Stimulated activated CD4-positive, alpha-beta T cell treated with anti-CD3 and anti-CD28 coated beads, TNF-alpha, amount 100 ng/mL, for 48 hours (primary cell): ENCODE data around the gene GRAMD1A.
"Not testable (repeated sequence)": the region's sequence is repeated elsewhere in the genome, so short reads cannot be mapped to it uniquely, and the experiment has no call there.

Experiments
- DNase-seq, 3 donors: peaks; one replicate each; pipeline ENCODE4 v3.0.0-alpha.2; 2020; ENCODE audit warnings: low read depth in 3 of 3

Gene GRAMD1A

DNA sequence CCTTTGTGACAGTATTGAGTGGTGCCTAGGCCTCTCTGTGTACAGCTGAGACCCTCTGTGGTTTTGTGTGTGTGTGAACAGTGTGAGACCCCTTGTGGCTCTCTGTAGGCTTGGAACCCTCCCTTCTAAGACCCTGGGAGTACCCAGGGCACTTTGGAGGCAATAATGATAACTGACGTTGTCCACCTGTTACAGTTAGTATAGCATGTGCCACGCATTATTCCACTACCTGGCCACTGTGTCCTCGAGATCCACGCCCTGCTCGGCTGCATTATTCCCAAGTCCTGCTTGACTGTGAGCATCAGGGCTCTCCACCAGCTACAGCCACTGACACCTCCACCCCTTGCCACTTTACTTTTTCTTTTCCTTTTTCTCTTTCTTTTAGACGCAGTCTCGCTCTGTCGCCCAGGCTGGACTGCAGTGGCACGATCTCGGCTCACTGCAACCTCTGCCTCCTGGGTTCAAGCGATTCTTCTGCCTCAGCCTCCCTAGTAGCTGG lies 2.0 kb downstream of the GRAMD1A start:
- DNase-seq, result no peak

DNA sequence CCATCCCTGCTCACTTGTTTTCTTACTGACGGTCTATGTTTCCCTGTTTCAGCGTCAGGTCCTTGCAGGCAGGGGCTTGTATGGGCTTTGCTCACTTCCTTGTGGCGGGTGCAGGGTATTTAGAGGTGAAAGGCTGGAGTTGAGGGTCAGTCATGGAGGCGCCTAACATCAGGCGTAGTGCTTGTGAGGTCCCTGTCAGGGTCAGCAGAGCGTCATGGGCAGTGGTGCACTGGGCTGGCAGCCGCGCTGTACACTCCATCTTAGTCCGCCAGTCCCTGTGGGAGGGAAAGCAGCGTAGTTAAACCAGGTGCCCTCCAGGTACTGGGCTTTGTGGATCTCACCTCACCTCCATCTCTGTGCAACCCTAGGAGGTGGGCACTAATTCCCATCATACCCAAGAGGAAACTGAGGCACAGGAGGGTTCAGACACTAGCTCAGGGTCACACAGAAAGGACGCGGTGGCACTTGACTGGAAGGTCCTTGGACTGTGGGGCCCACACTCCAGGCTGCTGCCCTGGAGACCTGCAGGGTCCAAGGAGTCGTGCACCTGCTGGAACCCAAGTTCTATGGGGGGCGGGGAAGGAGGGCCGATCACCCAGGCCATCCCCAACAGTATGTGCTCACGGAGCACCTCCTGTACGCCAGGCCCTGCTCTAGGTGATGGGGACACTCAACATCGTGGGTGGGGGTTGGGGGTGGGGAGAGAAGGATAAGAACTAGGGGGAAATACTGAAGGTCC lies 4.6 kb downstream of the GRAMD1A start:
- DNase-seq, result no peak

DNA sequence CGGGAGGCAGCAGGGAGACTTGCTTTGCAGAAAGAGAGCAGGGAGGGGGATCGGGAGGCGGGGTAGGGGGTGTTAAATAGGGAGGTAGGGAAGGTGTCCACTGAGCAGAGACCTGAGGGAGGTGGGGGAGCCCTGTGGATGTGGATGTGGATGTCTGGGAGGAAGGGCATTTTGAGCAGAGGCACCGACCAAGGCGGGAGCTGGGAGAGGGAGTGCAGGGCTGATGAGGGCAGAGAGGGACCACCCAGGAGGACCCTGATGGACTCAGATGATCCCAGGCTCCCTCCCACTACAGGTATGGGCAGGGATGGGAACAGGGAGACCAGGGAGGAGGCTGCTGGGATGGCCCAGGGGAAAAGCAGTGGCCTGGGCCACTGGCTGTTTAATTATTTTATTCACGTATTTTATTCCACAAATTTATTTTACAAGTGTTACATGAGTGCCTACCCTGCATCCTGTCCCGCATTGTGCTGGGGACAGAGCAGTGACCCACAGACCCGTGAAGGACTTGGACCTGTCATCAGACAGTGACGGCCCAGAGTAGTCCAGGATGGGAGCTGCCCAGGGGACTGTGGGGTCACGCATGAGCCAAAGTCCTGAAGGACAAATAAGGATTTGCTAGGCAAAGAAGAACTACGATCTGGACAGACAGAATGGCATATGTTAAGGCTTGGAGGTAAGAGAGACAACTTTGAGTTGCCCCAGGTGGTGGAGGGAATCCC lies 5.3 kb downstream of the GRAMD1A start:
- no peak for DNase-seq

DNA sequence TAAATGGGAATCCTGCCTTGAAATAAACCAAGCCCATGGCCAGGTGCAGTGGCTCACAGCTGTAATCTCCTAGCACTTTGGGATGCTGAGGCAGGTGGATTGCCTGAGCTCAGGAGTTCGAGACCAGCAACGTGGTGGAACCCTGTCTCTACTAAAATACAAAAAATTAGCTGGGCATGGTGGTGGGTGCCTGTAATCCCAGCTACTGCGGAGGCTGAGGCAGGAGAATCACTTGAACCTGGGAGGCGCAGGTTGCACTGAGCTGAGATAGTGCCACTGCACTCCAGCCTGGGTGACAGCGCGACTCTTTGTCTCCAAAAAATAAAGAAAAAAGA lies 5.9 kb downstream of the GRAMD1A start:
- DNase-seq, result not testable (repeated sequence)

DNA sequence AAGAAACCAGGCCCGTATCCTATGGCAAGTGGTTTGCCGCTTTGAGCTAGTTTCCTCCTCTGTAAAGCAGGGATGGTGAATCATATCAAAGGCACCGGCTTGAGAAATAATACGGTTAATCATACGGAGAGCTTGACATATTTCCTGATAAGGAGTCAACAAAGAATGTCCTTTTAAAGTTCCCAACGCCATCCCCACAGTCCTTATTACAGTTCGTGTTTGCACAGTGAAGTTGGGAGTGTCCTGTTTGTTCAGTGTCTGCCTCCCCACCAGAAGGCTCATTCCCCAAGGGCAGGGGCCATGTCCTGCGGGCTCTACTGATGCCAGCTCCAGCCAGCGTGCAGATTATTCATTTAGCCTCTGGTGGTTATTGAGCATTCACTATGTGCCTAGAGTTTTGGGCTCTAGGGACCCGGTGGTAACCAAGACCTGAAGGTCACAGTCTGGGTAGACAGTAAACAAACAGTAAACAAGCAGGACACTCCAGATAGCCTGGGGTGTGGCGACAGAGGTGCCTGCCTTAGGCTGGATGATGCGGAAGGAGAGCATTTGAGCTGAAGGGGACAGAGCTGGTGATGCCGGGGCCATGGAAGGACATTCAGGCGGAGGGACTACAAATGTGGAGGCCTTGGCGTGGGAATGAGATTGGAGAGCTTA lies 6.3 kb downstream of the GRAMD1A start:
- DNase-seq, result no peak

DNA sequence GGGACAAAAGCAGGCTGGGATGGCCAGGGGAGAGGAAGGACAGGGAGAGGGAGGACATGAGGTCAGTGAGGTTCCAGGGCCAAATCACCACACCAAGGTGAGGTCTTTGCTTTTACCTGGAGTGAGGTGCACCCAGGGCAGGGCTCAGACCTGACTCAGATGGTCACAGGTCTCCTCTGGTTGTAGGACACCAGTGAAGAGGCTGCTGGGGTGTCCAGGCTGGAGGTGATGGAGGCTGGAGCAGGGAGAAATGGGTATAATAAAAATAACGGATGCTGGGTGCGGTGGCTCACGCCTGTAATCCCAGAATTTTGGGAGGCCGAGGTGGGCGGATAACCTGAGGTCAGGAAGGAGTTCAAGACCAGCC lies 6.9 kb downstream of the GRAMD1A start:
- DNase-seq, result no peak

DNA sequence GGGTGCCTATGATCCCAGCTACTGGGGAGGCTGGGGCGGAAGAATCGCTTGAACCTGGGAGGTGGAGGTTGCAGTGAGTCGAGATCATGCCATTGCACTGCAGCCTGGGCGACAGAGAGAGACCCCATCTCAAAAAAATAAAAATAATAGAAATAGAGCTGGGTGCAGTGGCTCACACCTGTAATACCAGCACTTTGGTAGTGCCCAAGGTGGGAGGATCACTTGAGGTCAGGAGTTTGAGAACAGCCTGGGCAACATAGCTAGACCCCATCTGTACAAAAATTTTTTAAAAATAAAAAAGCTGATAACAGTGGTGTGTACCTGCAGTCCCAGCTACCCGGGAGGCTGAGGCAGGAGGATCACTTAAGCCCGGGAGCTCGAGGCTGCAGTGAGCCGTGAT lies 7.3 kb downstream of the GRAMD1A start:
- not testable (repeated sequence) for DNase-seq

DNA sequence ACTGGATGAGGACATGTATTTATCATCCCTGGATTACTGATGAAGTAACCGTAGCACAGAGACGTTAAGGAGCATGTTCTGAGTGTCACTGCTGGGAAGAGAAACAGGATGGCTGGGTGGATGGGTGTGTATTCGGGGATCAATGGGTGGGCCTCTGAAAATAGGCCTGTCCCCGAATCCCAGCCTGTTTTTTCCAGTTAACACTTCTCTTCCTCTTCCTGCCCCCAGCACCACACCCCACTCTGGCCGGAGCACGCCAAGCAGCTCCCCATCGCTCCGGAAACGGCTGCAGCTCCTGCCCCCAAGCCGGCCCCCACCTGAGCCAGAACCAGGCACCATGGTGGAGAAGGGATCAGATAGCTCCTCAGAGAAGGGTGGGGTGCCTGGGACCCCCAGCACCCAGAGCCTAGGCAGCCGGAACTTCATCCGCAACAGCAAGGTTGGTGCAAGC lies 8.8 kb downstream of the GRAMD1A start:
- DNase-seq, result no peak

DNA sequence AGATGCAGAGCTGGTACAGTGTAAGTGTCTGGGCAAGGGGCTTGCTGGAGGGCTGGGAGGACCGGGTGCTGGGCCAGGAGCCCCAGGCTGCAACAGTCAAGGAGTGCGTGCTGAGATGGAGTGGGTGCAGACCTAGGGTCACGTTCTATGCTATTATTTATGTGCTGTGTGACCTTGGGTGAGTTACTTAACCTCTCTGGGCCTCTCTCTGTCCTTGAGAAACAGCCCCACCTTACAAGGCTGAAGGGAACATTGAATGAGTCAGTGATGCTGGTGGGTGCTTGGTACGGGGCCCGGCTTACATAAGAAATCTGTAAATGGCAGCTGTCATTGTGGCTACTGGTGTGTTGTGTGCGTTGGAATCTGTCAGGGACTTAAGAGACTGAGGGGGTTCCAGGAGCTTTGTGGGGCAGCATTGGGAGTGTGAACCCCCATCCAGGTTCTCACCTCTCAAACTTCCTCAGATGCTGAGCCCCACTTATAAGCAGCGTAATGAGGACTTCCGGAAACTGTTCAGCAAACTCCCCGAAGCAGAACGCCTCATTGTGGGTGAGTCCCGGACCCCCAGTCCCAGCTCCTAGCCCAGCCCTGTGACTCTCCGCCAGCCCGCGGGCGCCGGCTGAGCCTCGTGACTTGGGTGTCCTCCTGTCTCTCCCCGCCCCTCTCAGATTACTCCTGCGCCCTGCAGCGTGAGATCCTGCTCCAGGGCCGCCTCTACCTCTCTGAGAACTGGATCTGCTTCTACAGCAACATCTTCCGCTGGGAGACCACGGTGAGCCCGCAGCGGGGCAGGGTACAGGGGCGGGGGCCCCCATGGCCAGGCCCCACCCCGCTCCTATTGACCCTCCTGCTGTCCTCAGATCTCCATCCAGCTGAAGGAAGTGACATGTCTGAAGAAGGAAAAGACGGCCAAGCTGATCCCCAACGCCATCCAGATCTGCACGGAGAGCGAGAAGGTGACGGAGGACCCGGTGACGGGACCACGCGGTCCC lies 9.6 kb downstream of the GRAMD1A start:
- DNase-seq, result no peak

DNA sequence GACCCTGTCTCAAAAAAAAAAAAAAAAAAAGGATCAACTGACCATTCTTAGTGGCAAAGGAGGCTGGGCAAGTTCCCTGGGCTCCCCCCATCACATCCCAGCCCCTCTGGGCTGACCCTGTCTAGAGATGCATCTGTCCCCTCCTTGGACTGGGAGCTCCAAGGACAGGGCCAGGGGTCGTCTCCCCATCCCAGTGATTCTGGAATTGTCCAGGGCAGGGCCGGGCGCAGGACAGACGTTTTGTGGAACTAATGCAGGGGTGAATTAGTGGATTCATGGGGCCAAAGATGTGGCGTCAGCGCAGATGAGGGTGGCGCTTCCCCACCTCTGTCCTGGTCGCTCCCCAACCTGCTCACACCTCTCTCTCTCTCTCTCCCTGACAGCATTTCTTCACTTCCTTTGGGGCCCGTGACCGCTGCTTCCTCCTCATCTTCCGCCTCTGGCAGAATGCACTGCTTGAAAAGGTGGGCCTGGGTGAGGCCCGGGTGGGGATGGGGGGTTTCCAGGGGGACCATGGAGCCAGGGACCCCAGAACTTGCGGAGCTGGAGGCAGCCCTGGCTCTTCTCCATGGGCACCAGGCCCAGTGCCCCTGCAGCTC lies 11.1 kb downstream of the GRAMD1A start:
- DNase-seq, result no peak

DNA sequence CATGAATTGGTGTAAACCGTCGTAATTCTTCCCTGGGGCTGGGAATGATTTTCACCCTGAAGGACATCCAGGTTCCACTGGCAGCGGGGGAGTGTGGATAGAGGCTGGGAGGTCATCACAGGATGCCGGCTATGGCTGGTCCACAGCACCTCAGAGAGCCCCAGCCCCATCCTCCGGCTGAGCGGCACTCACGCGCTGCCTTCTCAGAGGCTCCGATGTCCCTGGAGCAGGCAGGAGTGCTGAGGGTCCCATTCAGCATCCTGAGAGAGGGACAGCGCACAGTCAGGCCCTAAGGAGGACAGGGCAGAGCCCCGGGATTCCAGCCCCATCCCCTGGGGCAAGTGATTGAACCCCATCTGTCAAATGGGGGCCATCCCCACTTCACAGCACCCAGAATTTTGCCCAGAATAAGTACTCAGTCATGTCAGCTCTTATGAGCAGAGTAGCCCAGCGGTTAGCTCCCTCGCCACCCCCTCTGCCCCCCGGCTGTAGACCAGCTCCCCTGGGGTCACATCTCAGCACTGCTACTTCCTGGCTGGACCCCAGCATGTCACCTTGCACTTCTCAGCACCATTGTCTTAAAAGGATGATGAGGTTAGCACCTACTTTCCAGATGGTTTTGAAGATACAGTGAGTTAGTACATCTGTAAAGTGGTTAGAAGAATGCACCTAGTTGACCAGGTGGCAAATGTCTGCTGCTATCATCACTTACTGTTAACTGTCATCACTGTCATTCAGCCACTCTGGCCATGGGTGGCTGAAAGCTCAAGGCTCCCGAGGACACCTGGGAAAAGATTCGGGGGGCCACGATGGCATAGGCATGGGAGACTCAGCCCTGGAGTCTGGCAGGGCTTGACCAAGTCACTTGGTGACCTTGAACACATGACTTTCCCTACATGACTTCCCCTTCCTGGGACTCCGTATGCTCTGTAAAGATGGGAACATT lies 11.9 kb downstream of the GRAMD1A start:
- no peak for DNase-seq

DNA sequence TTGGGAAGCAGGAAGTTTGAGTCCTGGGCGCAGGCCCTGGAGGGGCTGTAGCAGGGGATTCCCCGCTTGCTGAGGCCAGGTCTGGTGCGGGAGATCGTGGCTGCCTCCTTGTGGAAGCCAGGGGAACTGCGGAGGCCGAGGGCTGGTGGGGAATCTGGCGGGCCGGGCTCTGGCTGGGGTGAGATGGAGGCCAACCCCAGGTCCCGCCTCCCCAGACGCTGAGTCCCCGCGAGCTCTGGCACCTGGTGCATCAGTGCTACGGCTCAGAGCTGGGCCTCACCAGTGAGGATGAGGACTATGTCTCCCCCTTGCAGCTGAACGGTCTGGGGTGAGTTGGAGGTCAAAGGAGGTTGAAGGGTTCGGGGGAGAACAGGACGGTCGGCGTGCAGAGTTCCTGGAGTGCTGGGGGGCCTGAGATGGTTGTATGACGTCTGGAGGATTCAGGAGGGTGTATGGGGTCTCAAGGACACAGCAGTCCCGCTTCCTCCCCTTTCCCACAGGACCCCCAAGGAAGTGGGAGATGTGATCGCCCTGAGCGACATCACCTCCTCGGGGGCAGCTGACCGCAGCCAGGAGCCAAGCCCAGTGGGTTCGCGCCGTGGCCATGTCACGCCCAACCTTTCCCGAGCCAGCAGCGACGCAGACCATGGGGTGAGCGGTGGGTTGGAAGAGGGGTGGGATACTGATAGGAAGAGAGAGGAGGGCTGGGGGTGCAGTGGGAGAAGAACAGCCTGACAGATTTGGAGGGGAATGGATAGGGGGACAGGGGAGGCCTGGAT lies 13.1 kb downstream of the GRAMD1A start:
- DNase-seq, result peak; percentile 68 to 75 (median 70)

DNA sequence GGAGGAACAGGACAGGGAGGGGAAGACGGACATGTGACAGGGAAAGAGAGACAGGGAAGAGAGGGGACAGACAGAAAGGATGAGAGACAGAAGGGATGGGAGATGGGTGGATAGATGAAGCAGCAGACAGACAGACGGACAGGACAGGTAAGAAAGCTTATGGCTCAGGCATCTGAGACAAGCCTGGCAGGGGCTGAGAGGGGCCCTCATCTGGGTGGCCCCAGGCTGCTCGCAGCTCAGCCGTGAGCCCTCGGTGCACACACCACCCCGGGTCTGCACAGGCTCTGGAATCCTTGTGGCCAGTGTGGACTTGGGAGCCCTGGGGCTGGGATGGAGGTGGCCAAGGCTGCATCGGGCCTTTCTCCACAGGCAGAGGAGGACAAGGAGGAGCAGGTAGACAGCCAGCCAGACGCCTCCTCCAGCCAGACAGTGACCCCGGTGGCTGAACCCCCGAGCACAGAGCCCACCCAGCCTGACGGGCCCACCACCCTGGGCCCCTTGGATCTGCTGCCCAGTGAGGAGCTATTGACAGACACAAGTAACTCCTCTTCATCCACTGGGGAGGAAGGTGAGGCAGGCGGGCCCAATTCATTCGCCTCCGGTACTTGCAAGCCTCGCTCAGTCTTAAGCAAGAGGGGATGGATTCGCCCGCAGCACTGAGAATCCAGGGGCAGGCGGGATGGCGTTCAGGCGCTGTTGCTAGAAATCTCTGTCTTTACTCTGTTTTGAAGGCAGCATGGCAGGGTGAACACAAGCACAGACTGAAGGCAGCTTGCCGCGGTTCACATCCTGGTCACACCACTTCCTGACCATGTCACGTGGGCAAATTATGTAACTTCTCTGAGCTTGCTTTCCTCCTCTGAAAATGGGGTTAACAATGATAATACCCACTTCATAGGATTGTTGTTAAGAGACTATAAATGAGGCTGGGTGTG lies 14.0 kb downstream of the GRAMD1A start:
- DNase-seq, result no peak

DNA sequence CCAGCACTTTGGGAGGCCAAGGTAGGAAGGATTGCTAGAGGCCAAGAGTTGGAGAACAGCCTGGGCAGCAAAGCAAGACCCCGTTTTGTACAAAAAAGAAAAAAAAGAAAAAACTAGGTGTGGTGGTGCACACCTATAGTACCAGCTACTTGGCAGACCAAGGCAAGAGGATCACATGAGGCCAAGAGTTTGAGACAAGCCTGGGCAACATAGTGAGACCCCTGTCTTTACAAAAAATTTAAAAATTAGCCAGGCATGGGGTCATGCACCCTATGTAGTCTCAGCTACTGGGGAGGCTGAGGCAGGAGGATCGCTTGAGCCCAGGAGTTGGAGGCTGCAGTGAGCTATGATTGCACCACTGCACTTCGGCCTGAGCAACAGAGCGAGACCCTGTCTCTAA lies 14.7 kb downstream of the GRAMD1A start:
- not testable (repeated sequence) for DNase-seq

DNA sequence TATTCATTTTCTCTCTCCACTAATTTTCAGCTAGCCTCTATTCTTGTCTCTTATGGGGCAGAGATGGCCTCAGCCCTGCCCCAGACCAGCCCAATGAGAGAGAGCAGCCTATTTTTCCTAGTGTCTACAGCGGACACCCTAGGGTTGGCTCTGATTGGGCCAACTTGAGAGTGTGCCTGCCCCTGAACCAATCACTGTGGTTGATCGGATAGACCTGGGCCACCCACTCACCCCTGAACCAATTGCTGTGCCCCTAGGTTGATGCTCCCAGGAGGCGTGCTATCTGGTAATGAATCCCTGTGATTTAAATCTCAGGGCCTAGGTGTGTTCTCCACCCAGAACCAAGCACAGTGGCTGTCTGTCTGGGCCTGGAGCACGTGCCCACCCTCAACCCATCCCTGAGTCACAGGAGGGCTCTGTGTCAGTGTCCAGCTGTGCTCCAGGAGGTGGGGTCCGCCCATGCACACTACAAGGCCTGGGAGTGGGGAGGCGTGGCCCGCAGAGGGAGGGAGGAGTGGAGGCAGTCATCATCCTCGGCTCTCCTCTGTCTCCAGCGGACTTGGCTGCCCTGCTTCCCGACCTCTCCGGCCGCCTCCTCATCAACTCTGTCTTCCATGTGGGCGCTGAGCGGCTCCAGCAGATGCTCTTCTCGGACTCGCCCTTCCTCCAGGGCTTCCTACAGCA lies 15.3 kb downstream of the GRAMD1A start:
- no peak for DNase-seq

DNA sequence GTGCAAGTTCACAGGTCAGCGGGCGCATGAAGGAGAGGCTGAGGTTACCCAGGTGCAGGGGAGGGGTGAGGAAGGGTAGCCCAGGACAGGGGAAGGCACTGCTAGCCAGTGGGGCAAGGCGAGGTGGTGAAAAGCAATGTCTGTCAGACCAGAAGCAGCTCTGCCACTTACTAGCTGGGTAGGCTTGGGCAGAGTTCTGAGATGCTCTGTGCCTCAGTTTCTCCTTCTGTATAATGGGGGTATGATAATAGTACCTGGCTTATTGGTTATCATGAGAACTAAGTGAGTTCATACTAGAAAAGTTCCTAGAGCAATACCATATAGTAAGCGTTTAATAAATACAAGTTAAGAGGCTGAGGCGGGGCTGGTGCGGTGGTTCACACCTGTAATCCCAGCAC lies 15.8 kb downstream of the GRAMD1A start:
- no peak for DNase-seq

DNA sequence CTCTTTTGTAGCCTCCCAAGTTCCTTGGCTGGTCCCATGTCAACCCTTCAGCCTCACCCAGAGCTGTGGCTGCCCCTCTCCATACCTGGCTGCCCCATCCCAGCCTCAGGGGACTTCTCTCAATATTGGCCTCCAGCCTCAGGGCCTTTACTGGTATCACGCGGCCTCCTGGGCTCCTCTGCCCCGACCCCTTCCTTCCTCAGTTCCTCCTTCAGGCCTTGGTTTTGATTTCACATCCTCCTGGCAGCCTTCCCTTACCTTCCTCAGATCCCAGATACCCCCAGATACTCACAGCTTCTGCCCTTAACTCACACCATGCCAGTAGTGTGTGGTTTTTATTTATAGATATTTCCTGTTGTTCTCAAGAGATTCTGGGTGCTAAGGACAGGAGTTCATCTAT lies 17.4 kb downstream of the GRAMD1A start:
- no peak for DNase-seq

DNA sequence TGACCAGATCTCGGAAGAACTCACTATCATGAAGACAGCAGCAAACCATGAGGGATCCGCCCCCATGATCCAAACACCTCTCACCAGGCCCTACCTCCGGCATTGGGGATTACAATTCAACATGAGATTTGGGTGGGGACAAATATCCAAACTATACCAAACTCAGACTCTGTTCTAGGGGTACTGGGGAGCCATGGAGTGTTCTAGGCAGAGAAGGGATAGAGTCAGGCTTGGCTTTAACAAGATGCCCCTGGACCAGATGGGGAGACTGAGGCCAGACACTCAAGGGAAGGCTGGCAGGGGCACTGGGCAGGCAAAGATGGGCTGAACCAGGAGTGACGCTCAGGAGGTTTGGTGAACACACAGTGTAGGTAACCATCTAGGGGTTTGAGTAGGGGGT lies 18.3 kb downstream of the GRAMD1A start:
- no peak for DNase-seq
